22Rv1 (cell line): ENCODE data around the gene PLEKHA4.

Experiments used
- CTCF ChIP-seq: fragments of 450-650 bp; IDR thresholded peaks from 2 replicates; pipeline ENCODE4 v1.5.1; 2017; ENCODE audit warnings: mild to moderate bottlenecking
- ZFX ChIP-seq: fragments of 450-650 bp; IDR thresholded peaks from 2 replicates; pipeline ENCODE4 v1.6.1; 2017; ENCODE audit warnings: antibody characterized with exemption, borderline replicate concordance

DNA sequence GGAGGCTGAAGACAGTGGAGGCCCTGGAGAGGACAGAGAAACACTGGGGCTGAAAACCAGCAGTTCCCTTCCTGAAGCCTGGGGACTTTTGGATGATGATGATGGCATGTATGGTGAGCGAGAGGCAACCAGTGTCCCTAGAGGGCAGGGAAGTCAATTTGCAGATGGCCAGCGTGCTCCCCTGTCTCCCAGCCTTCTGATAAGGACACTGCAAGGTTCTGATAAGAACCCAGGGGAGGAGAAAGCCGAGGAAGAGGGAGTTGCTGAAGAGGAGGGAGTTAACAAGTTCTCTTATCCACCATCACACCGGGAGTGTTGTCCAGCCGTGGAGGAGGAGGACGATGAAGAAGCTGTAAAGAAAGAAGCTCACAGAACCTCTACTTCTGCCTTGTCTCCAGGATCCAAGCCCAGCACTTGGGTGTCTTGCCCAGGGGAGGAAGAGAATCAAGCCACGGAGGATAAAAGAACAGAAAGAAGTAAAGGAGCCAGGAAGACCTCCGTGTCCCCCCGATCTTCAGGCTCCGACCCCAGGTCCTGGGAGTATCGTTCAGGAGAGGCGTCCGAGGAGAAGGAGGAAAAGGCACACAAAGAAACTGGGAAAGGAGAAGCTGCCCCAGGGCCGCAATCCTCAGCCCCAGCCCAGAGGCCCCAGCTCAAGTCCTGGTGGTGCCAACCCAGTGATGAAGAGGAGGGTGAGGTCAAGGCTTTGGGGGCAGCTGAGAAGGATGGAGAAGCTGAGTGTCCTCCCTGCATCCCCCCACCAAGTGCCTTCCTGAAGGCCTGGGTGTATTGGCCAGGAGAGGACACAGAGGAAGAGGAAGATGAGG lies 5.3 kb upstream of the PLEKHA4 start:
- TF ChIP-seq CTCF (no peak), ZFX (no peak)
